ENCODE measurements around the gene ENOX1. TPM values are rescaled to one million over a fixed set of nuclear protein-coding genes. Genes with fewer than 3 reads are reported as not detected.

The ENOX1 gene
- total RNA-seq, 1 donor from 2014 or later = 0.71 TPM

DNA sequence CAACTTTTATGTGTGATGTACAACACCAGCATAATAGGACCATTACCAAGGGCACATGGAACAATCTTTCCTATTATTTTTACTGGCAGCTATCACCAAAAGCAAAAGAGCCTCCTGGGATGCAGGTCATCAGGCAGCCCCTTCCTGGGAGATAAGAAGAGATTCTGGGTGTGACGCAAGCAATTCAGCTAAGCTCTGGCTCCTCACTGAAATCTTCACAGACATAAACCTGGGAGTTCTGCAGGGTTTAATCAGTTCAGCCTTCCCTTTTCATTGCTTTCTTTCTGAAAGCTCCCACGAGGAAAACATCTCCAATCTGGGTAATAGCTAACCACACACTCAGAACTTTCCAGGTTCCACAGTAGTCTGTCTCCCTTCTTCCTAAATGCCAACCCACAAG lies 341.1 kb downstream of the ENOX1 start:
- H3K36me3 ChIP-seq (ENCODE audit: control insufficient read depth, insufficient read depth, low read length) = no peaks in the 10 kb centered on the region
- H3K27me3 ChIP-seq (ENCODE audit: control insufficient read depth, insufficient read depth, low read length) = no peaks in the 10 kb centered on the region
- DNase-seq (ENCODE audit: low read depth) = no peak
- no peak overlapping the region for H3K4me3 ChIP-seq (ENCODE audit: low read depth, low read length)
- no peak for TF ChIP-seq CTCF (IDR thresholded peaks at IDR 0.05; ENCODE audit: insufficient read depth, low read length, poor library complexity, severe bottlenecking)

DNA sequence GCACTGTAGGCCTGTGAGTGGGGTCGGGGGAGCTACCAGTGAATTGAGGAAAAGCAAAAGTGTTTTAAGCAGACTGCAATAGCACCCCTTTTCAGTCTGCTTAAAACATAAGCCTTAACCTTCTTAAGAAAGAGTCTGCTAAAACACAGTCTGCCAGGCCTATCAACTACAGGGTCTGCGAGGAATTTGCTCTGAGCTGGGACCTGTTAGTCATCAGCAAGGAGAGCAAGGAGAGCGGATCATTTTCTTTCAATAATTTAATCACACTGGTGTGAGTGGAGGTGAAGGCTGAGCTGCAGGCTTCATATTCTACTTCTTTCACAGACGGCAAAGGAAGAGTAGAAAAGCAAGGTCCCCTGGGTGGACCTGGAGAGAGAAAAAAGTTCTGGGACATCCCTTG lies 342.7 kb downstream of the ENOX1 start:
- no peak for DNase-seq (ENCODE audit: low read depth)
- no peak overlapping the region for H3K4me3 ChIP-seq (ENCODE audit: low read depth, low read length)
- H3K27me3 ChIP-seq (ENCODE audit: control insufficient read depth, insufficient read depth, low read length) = no peaks in the 10 kb centered on the region
- no peak for TF ChIP-seq CTCF (IDR thresholded peaks at IDR 0.05; ENCODE audit: insufficient read depth, low read length, poor library complexity, severe bottlenecking)
- H3K36me3 ChIP-seq (ENCODE audit: control insufficient read depth, insufficient read depth, low read length) = no peaks in the 10 kb centered on the region

- no peak overlapping the region for H3K4me3 ChIP-seq (ENCODE audit: low read depth, low read length)
- H3K36me3 ChIP-seq (ENCODE audit: control insufficient read depth, insufficient read depth, low read length) = no peaks in the 10 kb centered on the region
- DNase-seq (ENCODE audit: low read depth) = no peak
- H3K27me3 ChIP-seq (ENCODE audit: control insufficient read depth, insufficient read depth, low read length) = no peaks in the 10 kb centered on the region
- TF ChIP-seq CTCF (IDR thresholded peaks at IDR 0.05; ENCODE audit: insufficient read depth, low read length, poor library complexity, severe bottlenecking) = no peak
These were observed 344.8 kb downstream of the ENOX1 start for GRCh38 chr13:43441899-43442499.

- H3K4me3 ChIP-seq (ENCODE audit: low read depth, low read length) = no peak overlapping the region
- TF ChIP-seq CTCF (IDR thresholded peaks at IDR 0.05; ENCODE audit: insufficient read depth, low read length, poor library complexity, severe bottlenecking) = no peak
- H3K36me3 ChIP-seq (ENCODE audit: control insufficient read depth, insufficient read depth, low read length) = no peaks in the 10 kb centered on the region
- DNase-seq (ENCODE audit: low read depth) = no peak
- H3K27me3 ChIP-seq (ENCODE audit: control insufficient read depth, insufficient read depth, low read length) = no peaks in the 10 kb centered on the region
These were observed 345.3 kb downstream of the ENOX1 start for GRCh38 chr13:43441464-43441863.

DNA sequence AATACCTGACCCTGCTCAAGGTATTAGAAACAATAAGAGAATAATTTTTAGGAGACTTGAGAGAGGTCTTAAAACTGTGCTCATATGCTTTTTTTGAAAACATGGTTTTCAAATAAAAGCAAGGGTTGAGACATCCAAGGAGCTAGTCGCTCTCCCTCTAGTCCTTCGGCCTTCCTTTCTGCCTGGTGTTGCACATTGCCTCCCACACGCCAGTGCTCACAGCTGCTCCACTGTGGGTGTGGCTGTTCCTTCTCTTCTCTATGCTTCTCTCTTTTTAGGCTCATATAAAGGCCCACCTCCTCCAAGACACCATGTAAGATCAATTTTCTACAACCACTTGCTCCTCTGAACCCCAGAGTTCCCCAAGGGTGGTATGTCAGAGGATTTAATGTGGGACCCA lies 352.6 kb downstream of the ENOX1 start:
- Histone ChIP-seq H3K36me3 (ENCODE audit: control insufficient read depth, insufficient read depth, low read length) (no peaks in the 10 kb centered on the region), H3K27me3 (ENCODE audit: control insufficient read depth, insufficient read depth, low read length) (no peaks in the 10 kb centered on the region), H3K4me3 (ENCODE audit: low read depth, low read length) (no peak overlapping the region)
- no peak for DNase-seq (ENCODE audit: low read depth)
- TF ChIP-seq CTCF (IDR thresholded peaks at IDR 0.05; ENCODE audit: insufficient read depth, low read length, poor library complexity, severe bottlenecking) = no peak

DNA sequence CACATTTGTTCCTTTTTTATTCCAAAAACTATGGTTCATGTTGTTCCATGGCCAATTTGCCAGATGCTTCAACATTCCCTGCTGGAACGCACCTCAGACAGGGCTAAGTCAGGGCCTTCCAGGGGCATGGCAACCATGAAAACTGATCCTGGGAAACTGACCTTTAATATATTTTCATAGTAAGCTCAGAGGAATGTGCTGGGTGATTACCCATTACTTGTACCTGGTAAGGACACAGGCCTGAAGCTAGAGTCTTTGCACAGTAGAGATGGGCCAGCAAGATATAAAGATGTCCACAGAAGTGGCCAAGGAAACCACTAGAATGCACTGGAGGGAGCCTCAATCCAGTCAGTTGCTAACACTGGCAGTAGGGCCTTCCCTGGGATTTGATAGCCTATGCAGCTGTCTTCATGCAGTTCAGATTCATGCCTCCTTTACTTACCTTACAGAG lies 353.1 kb downstream of the ENOX1 start:
- no peaks in the 10 kb centered on the region for H3K27me3 ChIP-seq (ENCODE audit: control insufficient read depth, insufficient read depth, low read length)
- no peak for DNase-seq (ENCODE audit: low read depth)
- no peak for TF ChIP-seq CTCF (IDR thresholded peaks at IDR 0.05; ENCODE audit: insufficient read depth, low read length, poor library complexity, severe bottlenecking)
- no peaks in the 10 kb centered on the region for H3K36me3 ChIP-seq (ENCODE audit: control insufficient read depth, insufficient read depth, low read length)
- no peak overlapping the region for H3K4me3 ChIP-seq (ENCODE audit: low read depth, low read length)

Data from kidney epithelial cell (primary cell).